A172 (cell line): ENCODE results near the gene SFI1. TPM values are rescaled to one million over a fixed set of nuclear protein-coding genes. Genes with fewer than 3 reads are reported as not detected.

Experiments used
- DNase-seq: peaks from one replicate; pipeline ENCODE4 v3.0.0-alpha.2; 2015; ENCODE audit warnings: low spot score
- total RNA-seq: library from RNA; depleted of rRNA; stranded (reverse); fragments of >200 nt; shearing (Covaris generic); gene quantifications from 2 replicates; pipeline ENCODE4 v1.2.3, GENCODE V29; 2014

Gene SFI1
- total RNA-seq, 1 experiment from 2014 or later: 11.2 TPM

DNA sequence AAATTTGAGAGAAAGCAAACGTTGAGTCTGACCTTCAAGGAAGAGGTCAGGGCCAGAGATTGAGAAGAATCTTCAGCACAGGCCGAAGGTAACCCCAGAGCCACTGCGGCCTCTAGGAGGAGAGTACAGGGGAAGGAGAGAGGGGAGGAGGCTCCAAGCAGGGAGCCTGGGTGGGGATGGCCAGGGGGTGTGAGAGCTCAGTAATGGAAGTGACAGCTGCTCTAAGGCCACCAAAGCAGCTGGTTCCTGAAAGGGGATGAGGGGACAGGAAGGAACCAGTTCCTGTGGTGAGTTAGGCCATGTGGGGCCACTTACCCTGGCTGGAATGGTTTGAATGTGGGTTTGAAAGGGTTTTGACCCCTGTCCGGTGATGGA is 119.6 kb downstream of the SFI1 start:
- no peak for DNase-seq

DNA sequence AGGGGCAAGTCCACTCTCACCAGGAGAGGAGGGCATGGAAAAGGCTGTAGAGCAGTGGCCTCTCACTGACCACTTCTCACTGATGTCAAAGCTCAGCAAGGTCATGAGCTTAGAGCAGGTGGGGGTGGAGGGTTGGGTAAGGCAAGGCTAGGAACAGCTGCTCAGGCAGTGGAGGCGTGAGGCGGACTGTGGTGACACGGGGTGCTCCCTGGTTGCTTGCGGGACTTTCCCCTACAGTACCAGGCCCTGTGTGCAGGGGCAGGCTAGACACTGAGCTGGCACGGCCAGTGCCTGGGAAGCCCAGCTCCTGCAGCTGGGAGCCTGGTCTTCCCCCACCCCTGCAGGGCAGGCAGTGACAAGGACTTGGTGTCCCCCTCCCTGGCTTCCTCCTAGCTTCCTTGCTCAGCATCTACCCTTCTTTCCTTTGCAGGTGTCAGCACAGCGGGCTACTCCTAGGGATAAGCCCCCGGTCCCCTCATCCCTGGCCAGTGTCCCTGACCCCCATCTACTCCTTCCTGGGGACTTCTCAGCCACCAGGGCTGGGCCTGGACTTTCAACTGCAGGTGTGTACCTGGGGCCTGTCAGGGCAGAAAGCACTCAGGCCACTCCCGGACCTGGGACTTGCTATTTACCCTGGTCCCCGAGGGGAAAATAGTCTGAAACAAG is 120.1 kb downstream of the SFI1 start:
- DNase-seq: no peak

DNA sequence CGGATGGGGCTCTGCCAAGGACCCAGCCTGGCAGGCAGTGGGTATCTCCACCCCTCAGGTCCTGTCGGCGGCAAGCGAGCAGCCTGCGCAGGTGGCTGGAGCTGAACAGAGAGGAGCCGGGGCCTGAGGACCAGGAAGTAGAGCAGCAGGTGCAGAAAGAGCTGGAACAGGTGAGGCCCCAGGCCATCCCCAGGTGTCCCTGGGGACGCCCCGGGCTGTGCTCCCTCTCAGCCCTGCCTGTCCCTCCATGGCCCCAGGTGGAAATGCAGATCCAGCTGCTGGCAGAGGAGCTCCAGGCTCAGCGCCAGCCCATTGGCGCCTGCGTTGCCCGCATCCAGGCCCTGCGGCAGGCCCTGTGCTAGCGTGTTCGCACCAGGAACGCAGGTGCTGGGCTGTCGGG is 121.7 kb downstream of the SFI1 start:
- no peak for DNase-seq

DNA sequence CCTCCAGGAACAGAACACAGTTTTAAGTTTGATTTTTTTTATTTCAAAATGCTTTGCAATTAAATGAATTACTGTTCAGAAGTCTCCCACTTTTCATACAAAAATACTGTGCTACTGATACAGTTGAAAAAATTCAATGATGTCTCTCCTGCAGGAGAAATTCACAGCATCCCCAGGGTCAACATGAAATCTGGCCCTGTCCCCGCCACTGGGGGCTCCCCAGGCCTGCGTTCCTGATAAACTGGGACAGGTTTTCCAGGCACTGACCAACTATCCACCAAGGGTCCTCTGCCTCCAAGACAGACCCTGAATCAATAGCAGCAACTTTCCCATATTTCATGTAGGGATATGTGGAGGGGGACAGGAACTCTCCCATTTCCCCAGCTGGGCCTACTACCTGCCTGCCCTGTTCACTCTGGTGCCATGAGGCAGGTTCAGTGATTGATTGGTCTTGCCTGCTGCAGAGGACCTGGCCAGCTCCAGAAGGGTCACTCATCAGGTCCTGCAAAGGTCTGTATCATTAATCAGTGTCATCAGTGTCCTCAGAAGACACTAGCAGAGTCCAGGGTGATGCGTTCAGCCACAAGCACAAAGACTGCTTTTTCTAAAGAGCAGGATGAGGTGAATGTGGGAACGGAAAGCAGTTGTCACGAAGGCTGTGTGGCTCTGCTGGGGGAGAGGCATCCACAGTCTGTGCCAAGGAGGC is 122.3 kb downstream of the SFI1 start:
- DNase-seq: no peak

DNA sequence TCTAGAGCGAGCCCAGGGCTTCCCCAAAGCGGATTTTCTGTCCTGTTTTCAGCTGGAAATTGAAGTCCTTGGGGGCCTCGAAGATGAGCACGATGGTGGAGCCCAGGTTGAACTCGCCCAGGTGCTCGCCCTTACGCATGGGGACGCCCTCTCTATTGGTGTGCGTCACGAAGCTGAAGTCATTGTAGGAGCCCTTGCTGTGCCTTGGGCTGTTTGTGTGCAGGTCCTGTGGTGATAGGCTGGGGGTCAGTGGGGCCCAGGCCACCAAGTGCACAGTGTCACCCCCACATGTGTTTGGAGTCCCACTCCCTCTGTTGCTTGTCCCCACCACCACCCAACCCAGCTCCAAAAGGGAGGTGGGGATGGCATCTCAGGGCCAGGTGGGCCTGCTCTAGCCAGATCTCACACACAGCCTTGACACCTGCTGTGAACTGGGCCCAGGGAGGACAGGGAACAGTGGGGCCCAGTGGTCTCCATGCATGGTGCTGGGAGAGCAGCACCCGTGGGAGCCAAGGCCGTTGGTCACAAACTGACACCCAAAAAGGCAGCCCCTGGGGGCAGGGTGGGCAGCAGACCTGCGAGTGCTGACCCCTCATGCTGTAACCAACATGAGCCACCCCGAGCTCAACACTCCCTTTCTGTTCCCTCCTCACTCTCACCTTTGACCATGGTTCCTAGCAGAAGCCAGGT is 123.4 kb downstream of the SFI1 start:
- DNase-seq: no peak

DNA sequence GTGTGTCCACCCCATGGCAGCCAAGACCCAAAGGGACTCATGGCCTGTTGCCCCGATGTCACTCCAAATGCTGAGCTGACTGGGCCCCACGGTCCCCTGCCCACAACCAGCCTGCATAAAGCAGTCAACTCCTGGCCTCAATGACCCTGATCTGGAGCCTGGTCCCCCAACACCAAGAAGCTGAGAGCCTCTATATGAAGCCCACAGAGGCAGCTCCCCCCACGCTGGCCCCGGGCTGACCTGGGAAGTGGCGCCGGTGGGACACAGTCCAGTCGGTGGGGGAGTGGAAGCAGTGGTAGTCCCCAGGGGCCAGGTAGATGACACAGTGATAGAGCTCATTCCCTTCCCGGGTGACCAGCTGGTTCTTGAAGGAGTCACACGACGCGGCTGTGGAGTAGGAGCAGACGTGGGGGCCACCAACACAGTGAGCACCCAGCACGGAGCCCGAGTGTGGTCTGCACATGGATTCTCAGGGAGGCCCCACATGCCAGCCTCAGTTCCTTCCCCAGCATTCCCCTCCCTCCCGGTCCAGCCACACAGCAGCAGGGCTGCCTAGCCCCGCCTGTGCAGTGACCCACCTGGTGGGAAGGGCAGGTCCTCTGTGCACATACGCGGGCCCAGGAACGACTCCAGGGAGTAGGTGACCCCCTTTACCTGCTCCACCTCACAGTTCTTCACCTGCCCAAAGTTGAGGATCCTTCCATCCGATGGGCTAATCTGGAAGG is 124.6 kb downstream of the SFI1 start:
- DNase-seq: no peak

DNA sequence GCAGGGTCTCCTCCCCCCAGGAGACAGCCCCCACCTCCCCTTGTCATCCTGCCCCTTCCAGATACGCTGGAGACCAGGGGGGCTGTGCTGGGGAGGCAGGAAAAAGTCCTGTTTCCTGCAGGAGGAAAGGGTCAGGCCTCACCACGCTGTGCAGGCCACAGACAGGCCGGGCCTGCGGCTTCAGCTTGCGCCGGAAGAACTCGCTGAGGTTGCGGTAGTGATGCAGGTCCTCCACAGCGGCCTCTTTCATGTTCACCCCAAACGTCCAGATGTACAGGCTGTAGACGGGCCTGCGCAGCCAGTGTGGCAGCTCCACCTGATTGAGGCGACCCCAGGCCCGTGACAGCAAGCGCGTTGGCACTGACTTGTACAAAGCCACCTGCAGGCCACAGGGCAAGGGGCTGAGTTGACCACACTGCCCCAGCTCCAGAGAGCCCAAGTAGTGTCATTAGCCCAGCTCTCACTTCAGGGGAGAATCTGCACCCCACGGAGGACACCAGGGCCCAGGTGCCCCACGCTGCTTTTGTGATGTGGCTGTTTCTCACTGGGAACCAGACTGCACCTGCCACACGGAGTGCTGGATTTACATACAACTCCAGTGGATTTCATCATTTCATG is 125.3 kb downstream of the SFI1 start:
- DNase-seq: no peak

DNA sequence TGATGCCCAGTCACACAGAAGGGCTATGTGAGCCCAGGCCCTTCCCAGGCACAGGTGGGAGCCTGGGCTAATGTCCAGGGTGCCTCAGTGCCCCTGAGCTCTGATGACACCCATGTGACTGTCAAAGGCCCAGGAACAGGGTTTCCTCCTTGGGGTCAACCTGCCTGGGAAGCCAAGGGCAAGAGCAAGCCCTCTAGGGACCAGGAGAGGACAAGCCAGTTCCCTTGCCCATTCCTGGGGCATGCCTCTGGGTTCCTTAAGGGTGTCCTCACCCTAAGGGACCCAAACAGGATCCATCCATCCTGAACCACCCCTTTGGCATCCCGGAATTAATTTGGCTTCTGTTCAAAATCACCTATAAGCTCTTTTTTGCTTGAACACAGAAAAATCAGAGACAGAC is 126.6 kb downstream of the SFI1 start:
- no peak for DNase-seq

DNA sequence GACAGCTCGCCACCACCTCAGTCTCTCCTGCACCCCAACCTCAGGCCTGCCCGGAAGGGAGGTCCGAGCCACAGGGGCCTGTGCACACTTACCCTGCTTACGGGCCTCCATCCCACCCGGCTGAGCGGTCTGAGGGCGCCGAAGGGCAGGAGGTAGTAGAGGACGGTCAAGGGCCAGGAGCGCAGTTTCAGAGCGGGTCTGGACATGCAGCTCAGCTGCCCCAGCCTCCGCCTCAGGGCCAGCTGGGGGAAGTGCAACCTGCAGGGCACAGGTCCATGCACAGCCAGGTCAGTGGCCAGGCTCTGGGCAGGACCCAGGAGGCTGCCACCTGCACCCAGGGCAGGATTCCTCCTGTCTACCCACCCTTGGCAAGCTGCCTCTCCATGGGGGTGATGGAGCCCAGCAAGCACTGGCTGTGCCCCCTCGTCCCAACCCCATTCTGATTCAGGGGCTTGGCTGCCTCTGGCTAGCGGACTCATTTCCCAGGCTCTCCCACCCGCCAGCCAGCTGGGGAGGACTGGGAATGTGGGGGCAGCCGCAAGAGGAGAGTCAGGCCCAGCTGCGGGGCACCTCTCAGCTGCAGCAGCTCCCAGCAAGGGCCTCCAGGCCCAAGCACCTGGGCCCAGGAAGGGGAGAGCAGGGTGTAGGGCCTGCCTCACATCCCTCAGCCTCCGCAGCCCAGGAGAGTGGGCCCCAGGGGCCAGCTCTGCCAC is 127.4 kb downstream of the SFI1 start:
- DNase-seq: no peak

DNA sequence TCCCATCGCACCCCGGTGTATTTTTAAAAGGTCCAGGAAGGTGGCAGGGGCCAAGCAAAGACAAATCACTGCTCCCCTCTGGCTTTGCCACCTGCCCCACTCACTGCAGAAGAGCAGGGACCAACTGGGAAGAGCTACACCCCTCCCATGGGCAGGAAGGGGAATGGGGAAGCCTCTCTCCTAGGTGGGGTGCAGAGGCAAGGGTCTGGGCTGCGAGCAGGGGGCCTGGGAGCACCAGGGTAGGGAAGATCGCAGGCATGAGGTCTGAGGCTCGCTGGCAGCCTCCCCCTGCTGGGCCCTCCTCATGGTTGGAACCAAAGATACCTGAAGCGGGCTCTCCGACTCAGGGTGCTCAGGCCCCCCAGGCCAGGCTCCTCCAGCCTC is 128.9 kb downstream of the SFI1 start:
- no peak for DNase-seq

DNA sequence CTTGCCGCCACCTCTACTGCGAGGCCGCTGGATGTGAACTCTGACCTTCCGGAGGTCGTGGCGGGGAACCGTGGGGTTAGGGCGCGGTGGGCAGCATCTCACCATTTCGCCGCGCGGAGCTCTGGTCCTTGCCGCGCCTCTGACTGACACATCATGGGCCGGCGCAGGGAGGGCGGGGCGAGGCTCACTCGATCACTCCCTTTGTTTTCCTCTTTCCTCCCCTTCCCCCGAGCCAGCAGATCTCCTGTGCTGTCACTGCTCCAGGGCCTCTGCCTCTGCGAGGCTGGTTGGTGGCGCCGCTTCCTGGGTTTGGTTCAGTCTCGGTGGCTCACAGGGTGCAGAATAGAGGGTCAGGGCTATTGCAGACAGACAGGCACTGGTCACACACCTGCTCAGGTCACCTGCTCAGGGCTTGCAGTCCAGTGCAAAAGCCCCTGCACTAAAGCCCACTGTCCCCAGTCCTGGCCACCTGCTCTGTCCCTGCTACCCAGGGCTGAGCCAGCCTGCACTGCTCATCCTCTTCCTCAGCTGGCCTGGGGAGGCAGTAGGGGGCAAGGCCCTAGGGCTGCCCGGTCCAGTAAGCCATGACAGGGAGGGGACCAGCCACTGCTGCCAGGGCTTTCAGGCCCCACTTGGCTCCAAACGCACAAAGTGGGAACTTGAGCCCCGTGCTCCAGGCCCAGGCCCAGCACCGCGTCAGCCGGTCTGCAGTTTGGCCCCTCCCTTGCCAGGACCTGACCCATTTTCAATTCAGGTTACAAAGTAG is 129.5 kb downstream of the SFI1 start:
- no peak for DNase-seq

DNA sequence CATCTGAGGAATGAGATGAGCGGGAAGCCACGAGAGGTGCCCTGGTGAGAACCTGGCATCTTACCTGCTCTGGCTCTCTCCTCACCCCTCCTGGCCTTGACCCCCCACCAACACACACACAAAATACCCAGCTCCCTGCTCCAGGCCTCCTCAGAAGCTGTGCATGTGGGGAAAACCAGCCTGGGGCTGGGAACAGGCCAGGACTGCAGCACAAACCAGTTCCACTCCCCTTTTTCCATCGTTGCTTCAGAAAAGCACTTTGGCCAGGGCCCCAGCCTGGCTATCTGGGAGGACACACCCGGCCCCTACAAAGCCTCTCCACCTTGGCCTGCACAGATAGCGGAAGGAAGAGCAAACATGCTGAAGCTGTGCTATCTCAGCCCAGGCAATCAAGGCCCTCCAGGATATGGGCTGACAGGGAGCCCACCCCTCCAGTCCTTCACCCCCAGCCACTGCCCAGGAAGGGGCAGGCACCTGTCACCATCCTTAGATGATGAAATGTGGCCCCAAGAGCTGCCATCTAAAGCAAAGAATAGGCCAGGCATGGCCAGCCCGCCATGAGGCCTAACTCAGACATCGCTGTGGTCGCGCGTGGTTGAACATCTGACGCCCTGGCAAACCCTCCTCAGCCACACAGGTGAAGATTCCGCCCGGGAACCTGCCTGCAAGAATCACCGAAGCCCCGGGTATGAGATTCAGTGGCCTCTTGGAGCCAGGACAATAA is 130.3 kb downstream of the SFI1 start:
- no peak for DNase-seq

DNA sequence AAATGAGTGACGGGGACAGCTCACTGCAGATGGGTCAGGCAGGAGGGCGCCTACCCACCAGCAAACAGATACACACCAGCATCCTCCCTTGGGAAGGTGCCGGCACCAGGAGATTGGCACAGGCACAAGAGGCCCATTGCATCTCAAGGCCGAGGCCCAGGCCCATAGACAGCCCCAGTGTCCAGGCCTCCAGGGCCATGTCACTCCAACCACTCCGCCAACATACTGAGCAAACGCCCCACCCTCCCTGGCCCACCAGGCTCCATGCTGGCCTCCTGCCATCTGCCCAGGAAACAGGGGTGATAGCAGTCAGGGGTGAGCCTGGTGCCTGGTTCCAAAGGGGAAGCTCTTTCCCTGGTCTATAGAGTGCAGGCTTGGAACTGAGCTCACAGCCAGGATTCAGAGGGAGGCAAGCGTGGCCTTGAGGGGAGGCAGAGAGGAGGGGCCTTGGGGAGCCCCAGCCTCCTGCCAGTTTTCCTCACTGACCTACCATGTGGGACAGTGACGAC is 130.9 kb downstream of the SFI1 start:
- DNase-seq: no peak

DNA sequence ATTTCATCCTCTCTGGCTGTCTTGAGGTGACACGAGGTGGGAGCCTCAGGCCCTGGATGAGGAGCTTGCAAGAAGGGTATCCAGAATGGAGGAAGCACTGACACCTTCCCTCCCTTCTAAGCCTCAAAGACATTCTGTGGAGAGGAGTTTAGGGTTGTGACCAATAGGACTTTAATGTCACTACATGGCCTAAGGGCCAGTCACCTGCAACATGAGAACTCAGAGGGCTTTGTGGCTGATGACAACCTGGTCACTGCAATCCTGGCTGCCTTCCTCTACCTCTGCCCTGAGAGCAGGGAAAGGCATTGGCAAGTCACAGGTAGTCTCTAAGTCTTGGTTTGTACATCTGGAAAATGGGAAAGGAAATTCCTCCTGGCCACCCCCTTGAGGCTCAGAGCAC is 132.0 kb downstream of the SFI1 start:
- no peak for DNase-seq

DNA sequence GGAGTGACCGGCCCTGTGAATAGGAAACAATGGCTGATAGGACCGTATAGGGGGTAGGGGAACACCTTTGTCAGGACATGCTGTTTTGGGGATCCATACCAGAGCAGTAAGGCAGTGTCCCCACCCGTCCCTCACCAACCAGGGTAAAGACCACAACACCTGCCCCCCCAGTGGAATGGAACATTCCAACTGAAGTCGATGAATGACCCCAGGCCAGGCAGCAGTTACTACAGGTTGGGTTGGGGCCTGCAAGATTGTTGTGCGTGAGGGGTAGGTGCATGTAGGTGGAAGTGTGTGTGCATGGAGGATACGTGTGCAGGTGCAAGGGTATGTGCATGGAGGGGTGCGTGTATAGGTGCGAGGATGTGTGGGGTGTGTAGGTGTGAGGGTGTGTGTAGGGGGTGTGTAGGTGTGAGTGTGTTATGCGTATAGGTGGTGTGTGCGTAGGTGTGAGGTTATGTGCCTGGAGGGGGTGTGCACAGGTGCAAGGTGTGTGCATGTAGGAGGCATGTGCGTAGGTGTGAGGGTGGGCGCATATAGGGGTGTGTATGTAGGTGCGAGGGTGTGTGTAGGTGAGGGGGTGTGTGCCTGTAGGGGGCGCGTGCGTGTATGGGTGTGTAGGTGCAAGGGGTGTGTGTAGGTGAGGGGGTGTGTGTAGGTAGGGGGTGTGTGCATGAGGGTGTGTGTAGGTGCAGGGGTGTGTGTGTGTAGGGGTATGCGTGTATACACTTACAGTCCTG is 132.8 kb downstream of the SFI1 start:
- DNase-seq: no peak

DNA sequence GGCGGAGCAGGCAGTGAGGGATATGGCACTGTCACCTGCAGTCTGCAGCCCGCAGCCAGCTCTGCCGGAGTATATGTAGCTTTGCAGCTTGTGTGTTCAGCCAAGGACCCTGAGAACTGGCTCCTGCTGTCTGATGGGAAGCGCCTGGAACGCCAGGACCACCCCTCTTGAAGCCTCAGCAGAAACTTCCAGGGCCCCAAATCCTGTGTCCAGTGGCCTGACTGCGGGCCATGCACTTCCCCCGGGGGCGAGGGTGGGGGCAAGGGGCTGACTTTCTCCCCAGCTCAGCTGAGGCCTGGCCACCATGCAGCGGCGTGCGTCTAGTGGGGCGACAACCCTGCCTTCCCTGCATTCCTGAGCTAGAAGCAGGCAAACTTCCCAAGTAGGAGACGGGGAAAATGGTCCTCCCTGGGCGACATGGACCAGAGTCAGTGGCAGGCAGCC is 133.4 kb downstream of the SFI1 start:
- DNase-seq: no peak

DNA sequence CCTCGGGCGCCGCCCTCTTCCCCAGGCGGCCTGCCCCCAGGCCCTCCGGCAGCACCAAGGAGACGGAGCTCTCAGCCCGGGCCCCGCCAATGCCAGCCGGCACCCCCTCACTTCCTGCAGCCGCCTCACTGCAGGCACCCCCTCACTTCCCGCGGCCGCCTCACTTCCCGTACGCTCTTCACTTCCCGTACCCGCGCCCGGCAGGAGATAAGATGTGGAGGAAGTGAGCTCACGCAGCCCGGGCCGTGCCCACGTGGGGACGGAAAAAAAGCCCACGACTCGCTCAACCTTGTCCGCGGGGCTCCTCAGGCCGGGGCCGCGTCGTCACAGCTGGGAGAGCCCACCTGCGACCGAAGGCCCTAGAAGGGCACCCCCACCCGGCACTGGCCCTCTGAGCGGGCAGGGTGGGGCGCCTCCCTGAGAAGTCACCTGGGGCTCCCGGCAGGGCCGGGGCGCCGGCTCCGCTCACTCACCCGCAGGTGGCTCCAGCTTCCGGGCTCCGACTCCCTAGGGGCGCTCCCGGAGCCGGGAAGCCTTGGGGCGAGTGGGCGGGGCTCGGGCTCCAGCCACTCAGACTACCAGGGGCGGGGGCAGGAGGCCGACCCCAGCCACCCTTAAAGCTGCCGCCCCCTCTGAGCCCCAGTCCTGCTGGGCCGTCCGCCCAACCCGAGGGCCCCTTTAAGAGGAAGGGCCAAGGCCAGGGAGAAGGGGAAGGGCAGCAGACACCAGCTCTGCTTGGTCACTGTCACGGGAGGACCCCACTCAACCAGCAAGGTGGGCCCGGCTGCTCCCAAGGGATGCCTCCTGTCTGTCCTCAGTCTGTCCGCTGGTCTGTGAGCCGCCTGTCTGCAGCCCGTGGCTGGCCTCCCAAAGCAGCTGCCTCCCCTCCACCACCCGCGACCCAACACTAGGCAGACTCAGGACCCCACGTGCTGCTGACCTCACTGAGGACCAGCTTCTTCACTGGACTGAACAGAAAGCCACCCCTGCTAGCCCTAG is 134.3 kb downstream of the SFI1 start:
- DNase-seq: peak; percentile 70

DNA sequence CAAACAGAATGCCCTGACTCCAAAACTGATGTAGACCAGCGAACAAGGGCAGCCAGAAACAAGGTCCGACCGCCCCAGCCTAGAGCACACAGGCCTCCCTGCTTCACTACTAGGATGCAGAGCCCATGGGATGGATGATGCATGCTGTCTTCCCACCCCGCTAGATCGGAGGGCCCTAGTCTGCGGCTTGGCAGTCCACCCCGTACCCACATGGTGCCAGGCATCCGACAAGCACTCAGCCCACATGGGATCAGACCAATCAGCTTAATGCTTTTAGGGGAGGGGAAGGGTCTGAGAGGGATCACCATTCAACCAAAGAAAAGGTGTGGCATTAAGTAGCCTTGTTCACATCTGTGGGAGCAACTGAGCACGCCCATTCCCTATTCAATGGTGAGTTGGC is 135.1 kb downstream of the SFI1 start:
- DNase-seq: no peak
